Stimulated activated CD4-positive, alpha-beta T cell treated with anti-CD3 and anti-CD28 coated beads, Interleukin-2, amount 100 ng/mL, for 24 hours (primary cell): ENCODE data around the gene DUSP21.
"Not testable (repeated sequence)": the region's sequence is repeated elsewhere in the genome, so short reads cannot be mapped to it uniquely, and the experiment has no call there.

ENCODE experiments used
- DNase-seq, 2 donors: peaks; one replicate each; pipeline ENCODE4 v3.0.0-alpha.2; 2020

Gene DUSP21

DNA sequence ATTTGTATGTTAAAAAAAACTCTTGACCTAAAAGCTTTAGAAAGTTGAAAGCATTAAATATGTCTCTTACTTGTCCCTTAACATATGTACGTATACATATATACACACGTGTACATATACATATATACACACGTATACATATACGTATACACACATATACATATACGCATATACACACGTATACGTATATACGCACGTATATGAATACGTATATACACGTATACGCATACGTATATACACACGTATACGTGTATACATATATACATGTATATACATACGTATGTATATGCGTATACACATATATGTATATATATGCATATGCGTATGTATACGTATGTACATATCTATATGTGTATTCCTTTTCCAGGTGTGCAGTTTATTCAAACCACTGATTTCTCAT, 32.9 kb downstream of the DUSP21 start:
- DNase-seq = no peak

DNA sequence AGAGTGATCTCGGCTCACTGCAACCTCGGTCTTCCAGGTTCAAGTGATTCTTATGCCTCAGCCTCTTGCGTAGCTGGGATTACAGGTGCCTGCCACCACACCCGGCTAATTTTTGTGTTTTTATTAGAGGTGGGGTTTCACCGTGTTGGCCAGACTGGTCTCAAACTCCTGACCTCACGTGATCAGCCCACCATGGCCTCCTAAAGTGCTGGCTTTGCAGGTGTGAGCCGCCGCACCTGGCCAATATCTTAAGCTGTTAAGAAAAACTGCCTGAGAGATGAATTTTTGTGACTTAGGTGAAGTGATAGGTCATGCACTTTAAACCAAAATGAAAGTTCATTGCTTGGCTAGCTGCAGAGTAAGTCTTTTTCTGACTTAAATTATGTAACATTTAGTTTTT, 35.0 kb downstream of the DUSP21 start:
- DNase-seq = no peak

DNA sequence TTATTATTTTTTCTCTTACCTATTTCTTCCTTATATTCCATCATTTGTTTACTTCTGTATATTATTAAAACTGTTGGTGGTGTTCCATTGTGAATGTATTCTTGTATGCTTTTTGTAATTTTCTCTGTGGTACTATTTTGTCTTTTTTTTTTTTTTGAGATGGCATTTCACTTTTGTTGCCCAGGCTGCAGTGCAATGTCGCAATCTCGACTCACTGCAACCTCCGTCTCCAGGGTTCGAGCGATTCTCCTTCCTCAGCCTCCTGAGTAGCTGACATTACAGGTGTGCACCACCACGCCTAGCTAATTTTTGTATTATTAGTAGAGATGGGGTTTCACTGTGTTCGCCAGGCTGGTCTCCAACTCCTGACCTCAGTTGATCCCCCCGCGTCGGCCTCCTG, 37.7 kb downstream of the DUSP21 start:
- DNase-seq = no peak

DNA sequence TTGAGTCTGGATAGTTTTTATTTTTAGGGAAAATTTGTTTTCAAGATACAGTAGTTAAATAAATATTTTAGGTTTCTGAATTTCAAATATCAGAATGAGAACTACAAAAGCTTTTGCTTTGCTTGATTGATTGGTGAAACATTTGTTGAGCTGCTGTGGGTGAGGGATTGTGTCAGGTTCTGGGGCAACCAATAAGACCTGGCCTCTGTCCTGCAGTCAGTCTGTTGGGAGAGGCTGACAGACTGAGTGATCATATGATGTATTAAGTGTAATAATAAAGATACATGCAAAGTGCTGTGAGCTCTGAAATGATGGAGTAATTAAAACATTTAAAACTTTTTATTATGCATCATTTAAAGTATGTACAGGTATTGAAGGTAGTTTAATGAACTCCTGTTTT, 38.8 kb downstream of the DUSP21 start:
- no peak for DNase-seq

DNA sequence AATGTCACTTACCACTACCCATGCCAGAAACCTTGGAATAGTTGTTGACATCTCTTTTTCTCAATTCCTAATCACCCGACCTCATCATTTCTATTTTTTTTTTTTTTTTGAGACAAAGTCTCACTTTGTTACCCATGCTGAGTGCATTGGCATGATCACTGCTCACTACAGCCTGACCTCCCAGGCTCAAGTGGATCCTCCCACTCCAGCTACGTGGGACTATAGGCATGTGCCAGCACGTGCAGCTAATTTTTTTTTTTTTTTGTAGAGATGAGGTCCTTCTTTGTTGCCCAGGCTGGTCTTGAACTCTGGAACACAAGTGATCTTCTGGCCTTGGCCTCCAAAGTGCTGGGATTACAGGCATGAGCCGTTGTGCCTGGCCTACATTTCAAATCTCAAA, 41.1 kb downstream of the DUSP21 start:
- DNase-seq = no peak

DNA sequence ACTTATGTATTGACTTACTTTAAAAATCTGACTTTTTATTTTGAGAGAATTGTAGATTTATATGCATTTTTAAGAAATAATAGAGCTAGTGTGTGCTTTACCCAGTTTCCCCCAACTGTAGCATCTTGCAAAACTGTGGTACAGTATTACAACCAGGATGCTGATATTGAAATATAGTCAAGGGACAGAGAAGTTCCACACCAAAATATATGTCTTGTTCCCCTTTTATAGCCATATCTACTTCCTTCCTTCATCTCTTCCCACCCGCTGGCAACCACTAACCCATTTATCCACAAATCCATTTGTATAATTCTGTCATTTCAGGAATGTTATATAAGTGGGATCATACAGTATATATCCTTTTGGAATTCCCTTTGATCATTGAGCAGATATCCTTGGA, 46.0 kb downstream of the DUSP21 start:
- no peak for DNase-seq

DNA sequence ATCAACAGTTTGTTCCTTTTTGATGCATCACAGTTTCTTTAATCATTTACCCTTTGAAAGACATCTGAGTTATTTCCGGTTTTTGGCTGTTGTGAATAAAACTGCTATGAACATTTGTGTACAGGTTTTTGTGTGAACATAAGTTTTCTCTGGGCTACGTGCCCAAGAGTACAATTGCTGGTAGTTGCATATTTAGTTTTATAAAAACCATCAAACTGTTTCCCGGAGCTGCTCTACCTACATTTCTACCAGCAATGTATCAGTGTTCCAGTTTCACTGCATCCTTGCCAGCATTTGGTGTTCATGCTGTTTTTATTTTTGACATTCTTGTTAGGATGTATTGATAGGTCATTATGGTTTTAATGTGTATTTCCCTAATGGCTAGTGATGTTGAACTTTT, 46.4 kb downstream of the DUSP21 start:
- no peak for DNase-seq

DNA sequence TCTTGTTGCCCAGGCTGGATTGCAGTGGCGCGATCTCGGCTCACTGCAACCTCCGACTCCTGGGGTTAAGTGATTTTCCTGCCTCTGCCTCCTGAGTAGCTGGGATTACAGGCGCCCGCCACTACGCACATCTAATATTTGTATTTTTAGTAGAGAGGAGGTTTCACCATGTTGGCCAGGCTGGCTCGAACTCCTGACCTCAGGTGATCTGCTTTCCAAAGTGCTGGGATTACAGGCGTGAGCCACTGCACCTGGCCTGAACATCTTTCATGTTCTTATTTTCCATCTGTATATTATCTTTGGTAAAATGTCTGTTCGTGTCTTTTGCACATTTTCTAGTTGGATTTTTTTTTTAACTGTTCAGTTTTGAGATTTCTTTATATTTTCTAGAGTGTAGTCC, 46.9 kb downstream of the DUSP21 start:
- DNase-seq = not testable (repeated sequence)

DNA sequence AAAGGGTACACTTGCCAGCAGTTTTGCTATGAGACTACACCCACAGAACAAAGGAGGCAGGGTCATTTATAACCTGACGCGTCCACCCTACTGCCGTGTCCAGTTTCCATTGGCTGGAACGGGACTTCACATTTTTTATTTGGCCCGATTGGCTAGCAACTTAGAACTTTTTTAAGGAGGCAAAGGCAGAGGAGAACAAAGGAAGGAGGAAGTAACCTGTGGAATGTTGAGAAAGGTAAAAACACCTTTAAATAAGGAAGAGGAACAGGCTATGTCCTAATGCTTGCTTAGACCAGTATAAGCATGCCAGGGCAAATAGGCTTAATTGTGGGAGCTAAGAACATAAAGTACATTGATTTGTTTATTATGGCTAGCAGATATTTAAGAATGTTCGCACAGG, 47.8 kb downstream of the DUSP21 start:
- no peak for DNase-seq
